GM19324 (cell line): ENCODE data around the gene EXPH5.

Source experiments
- ATAC-seq: cut with Tn5 transposase; IDR thresholded peaks from one replicate; pipeline ENCODE4 v1.9.1; 2021; ENCODE audit warnings: mild to moderate bottlenecking, moderate library complexity; ENCODE audit not compliant: unreplicated experiment, low FRiP score

The EXPH5 gene

GRCh38 chr11:108562746-108563581, 30.6 kb downstream of the EXPH5 start:
- ATAC-seq: no peak

DNA sequence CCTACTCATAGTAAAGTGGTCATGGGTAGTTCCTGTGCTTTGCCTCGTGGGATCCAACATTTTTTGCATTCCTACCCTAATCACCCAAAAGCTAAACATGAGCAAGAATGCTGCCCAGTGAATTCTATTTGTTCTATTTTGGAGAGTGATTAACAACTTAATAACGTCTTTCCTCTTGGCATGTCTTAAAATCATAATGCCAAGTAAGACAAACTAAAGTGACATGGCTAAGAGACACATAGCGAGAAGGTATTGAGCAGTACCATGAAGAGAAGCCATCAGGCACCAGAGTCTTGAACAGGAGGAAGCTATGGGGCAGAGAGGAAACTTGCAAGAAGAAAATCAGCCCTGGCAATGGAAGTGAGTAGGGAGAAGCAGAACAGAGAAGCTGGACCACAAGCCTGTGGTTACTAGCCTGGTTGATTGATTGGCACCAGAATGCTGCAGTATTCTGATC, 32.0 kb downstream of the EXPH5 start:
- no peak for ATAC-seq

DNA sequence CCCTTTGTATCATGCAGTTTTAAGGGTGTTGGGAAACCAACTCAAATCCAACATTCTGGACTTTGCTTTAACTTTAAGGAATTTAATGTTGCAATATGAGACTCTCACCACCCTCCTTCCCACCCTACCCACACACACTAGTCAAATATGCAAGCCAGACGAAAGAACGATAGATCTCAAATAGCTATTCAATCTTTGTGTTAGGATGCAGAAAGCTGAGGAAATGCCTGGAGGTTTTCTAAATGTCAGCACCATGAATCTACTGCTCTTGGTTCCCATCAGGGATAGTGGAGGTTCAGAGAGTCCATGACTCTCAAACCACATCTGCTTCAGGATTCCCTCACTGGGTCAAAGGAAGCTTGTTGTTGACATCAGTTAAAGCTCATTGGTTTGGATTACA, 33.7 kb downstream of the EXPH5 start:
- ATAC-seq: no peak

DNA sequence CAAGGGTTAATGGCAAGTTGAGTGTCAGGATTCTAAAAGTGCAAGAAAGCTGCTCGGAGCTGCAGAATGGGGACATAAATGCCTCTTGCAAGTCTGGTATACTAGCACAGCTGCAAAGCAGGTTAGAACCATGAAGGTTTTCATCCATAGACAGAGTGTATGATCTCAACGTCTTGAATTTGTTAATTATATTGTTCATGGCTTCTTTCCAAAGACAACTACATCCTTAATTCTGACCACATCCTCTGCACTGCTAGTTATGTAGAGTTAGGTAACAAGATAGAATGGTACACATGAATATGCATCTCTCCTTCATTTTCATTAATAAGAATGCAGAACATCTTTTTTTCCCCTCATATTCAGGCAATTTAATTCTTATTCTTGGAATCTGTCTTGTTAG, 34.2 kb downstream of the EXPH5 start:
- ATAC-seq: no peak

DNA sequence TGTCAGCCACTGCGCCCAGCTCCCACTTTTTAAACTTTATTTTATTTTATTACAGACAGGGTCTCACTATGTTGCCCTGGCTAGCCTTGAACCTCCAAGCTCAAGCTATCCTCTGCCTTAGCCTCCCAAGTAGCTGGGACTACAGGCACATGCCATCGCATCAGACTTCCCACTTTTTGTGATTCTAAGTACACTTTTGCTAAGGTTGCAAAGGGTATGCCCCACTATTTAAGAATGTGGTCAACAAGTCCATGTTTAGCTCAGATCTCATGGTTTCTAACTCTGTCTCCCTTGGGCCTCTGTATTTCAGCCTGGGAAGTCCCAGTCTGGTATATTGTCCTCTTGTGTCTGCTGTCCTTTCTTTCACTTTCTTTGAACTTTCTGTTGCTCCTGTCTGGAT, 35.3 kb downstream of the EXPH5 start:
- ATAC-seq: peak; percentile 43

DNA sequence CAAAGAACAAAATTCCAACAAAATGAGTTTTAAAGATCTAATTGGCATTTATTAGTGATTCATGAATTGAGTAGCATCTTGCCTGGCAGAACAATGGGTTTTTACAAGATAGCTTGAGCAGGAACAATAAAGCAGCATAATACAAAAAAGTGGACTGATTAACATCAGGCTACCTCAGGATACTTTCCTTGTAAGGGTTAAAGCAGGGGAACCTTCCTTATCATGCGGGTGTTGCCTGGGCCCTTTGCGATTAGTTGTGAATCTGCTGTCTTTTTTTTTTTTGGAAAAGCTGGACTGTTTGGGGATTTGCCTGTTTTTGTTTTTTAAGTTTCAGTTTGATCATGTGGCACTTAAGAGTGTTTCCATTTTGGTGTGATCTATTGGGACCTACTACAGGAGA, 37.5 kb downstream of the EXPH5 start:
- no peak for ATAC-seq

DNA sequence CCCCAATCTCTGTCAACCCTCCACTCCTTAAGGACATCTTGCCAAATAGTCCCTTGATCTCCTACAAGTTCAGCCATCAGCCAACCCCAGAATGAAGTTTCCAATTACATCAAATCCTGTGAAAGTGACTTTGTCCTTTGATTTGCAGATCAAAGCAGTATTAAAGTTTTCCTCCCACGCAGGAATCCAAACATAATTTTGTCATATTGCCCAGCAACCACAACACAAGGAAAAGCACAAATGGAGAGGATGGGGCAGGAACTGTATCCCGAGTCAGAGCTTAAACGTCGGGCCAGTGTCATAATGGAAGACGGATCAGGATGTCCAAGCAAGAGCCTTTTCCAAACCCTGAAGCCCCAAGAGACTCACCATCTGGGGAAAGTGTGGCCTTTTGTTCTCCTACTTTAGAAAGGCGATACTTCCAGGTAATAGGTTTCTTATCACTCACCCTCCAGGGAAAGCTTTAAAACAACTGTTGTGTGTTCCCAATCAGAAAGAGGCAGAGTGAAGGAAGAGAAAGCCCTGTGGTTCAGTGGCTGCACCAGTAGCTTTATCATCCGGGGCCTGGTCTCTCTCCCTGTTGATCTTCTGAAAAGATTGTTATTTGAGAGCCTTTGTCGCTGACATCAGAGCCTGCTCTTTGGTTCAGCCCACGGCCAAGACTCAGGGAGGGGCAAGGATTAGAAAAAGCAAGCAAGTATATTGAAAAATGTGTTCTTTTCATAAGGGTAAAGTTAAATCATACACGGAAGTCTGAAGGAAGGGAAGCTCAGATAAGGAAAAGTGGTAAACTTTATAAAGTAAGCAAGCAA, 41.7 kb downstream of the EXPH5 start:
- no peak for ATAC-seq

- no peak for ATAC-seq
Measured at GRCh38 chr11:108549319-108549885, 44.2 kb downstream of the EXPH5 start.

DNA sequence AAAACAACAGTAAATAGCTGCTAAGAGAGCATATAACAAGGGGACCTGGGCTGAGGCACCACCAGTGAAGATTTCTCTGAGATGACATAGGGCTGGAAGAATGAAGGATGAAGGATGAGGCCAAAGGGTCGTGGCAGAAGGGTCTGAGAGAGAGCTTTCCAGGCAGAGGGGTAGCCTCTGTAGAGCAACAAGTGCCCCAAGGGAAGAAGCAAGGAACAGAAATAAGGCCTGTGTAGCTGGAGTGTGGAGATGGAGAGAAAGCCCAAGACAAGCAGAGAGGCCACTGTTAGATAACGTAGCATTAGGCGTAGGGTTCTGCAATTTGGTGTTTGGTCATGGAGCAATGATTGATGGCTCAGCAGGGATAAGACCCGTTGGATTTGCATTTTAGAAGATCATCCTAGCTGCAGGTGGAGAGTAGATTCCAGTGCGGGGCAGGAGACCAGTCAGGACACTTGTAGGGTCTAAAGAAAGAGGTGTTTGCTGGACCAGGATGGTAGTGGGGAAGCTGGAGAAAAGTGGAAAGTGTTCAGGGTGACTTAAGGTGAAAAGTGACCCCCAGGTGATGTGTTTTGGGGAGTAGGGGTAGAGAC, 47.6 kb downstream of the EXPH5 start:
- ATAC-seq: no peak

GRCh38 chr11:108543316-108543964, 50.1 kb downstream of the EXPH5 start:
- no peak for ATAC-seq

- ATAC-seq: no peak
Measured at GRCh38 chr11:108541531-108541930, 52.0 kb downstream of the EXPH5 start.

GRCh38 chr11:108538502-108538901, 55.1 kb downstream of the EXPH5 start:
- ATAC-seq: no peak

GRCh38 chr11:108538022-108538424, 55.5 kb downstream of the EXPH5 start:
- no peak for ATAC-seq

GRCh38 chr11:108536783-108537182, 56.8 kb downstream of the EXPH5 start:
- no peak for ATAC-seq

GRCh38 chr11:108535384-108535955, 58.1 kb downstream of the EXPH5 start:
- no peak for ATAC-seq

GRCh38 chr11:108534274-108534882, 59.2 kb downstream of the EXPH5 start:
- no peak for ATAC-seq

DNA sequence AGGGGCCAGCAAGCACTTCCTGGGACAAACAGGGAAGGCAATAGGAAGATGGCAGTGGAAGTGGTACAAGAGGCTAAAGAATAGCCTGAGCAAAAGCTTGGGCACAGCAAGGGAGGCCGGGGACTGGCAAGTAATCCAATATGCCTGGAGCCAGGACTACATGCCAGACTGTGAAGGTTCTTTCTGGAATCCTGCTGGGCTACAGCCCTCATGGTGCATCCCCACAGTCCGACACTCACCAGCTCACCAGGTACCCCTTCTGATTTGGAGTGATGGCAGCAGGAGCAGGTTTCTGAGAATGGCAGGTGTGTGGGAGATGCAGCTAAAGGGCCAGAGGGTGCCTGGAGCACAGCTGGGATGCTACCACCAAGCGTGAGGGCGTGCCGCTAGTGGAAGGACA, 63.1 kb downstream of the EXPH5 start:
- no peak for ATAC-seq

- no peak for ATAC-seq
Measured at GRCh38 chr11:108527382-108527781, 66.2 kb downstream of the EXPH5 start.

DNA sequence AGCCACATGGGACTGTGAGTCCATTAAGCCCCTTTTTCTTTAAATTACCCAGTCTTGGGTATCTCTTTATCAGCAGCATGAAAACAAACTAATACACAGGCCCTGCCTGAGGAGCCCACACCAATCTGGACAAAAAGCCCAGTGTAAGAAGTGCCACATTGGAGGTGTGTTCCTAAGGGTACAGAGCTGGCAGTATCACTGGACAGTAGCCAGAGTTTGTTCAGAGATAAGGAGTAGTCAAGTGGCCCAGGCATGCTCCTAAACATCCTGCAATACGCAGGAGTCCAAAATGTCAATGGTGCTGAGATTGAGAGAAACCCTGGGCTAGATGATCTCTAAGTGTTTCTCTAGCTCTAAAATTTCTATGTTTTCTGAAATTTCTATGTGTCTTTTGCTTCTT, 68.4 kb downstream of the EXPH5 start:
- no peak for ATAC-seq

- no peak for ATAC-seq
Measured at GRCh38 chr11:108524422-108524821, 69.1 kb downstream of the EXPH5 start.
